GM13977 (cell line): ENCODE data around the gene RPL38.

ENCODE experiments used
- DNase-seq: peaks from one replicate; pipeline ENCODE4 v3.0.0; 2012; ENCODE audit warnings: low spot score
- CTCF ChIP-seq: IDR thresholded peaks from 2 replicates; pipeline ENCODE4 v1.5.1; 2012; ENCODE audit warnings: mild to moderate bottlenecking, control low read depth; ENCODE audit not compliant: insufficient read depth; ENCODE audit errors: extremely low read depth, missing control alignments
- in situ Hi-C: fragments of 300-500 bp; cut with MboI; formaldehyde crosslinking; loops from one replicate; pipeline ENCODE4 v1.12.0; 2022; ENCODE audit warnings: low sequenced_read_pairs, low pct_unique_long_range_greater_than_20kb, mixed read lengths, inconsistent platforms; ENCODE audit not compliant: unreplicated experiment

RPL38 gene

DNA sequence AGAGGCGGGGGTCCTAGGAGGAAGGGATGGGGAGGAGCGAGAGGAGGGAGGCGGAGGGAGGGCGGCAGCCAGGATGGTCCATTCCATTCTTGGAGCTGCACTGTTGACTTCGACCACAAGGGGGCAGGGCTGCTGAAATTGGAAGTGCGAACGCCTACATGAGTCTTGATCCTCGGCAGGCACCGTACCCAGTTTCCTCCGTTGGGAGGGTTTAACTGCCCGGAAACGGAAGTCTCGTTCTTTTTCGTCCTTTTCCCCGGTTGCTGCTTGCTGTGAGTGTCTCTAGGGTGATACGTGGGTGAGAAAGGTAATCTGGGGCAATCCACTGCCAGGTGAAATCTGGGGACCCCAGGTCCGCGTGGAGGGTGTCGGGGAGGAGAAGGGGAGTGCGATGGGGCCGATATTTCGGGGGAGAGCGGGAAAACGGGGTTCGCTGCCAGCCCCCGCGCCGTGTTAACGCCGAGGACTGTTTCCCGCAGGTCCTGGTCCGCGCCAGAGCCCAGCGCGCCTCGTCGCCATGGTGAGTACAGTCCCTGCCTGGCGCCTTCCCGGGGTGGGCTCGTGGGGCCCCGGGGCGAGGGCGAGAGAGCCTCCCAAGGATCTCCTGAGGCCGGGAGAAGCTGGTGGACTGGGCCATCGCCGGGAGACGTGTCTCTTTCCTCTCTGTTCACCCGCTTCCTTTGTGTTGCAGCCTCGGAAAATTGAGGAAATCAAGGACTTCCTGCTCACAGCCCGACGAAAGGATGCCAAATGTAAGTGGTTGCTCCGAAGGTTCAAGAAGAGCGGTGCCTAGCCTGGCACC lies at the start of gene RPL38:
Gene RPL38, plus strand, starts transcription at position 240 of the 802 bp plus-strand sequence. Its CDS starts 278 bp downstream, at position 518.
- DNase-seq, result peak; percentile 96
- peak; percentile 99 for TF ChIP-seq CTCF
- in situ Hi-C loops, result no loop called here

DNA sequence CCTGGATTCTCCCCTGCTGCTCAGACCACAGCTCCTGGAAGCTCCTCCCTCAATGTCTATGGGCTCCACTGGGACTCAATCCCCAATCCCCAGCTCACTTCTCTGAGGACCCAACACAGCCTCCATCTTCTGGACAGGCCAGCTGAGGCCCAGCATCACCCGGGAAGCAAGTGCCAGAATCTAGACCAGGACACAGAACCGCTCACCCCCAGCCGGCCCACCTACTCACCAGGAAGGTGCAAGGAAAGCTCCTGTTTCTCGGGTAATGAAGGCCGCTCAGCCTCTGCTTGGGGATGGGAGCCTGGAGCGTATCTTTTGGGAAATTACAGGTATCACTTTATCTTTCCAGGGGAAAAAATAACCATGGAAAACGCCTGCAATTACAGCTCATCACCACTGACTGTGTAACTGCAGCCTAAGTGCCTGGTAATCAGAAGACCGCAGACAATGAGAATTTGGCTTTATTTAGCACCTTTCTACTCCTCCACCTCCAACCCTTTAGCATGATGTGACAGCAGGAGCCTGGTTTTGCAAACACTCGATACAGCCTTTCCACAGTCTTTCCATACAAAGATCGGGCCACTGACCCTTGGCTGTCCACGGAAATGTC lies 49.6 kb upstream of the RPL38 start:
- DNase-seq, result no peak
- TF ChIP-seq CTCF, result no peak
- in situ Hi-C loops, result no loop called here

- in situ Hi-C loops, result no loop called here
- no peak for DNase-seq
- TF ChIP-seq CTCF, result no peak
These were observed 46.6 kb upstream of the RPL38 start for GRCh38 chr17:74156878-74157277.

DNA sequence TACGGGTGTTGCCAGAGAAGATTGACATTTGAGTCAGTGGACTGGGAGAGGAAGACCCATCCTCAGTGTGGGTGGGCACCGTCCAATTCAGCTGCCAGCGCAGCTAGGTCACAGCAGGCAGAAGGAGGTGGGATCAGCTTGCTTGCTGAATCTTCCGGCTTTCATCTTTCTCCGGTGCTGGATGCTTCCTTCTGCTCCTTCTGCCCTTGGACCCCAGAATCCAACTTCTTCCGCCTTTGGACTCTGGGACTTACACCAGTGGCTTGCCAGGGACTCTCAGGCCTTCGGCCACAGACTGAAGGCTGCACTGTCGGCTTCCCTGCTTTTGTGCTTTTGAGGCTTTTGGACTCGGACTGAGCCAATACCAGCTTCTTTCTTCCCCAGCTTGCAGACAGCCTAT lies 46.1 kb upstream of the RPL38 start:
- no peak for TF ChIP-seq CTCF
- in situ Hi-C loops, result no loop called here
- DNase-seq, result no peak

GRCh38 chr17:74158761-74159160 lies 44.7 kb upstream of the RPL38 start:
- no peak for DNase-seq
- in situ Hi-C loops, result no loop called here
- no peak for TF ChIP-seq CTCF

DNA sequence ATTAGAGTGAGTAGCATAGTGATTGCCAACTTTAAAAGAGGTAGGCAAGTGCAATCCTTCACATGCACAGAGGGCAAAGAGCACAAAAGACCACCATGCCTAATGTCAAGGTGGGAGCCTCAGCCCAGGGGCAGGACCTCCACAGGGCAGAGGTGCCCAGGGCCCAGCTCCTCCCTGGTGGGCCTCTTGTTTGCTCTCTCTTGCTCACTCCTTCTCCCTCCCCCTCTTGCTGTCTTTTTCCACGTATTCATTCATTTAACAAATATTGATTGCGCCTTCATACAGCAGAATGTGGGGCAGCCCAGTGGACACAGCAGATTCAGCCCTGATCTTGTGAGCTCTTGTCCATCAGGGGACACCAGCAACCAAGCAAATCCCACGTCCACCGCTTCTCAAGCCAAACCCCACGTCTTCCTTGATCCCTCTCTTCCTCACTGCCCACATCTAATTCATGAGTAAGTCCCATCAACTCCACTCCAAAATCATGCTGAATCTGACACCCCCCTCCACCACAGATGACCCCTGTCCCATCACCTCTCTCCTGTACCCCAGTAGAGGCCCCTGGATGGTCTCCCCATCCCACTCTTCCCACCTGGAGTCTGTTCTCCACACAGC lies 44.1 kb upstream of the RPL38 start:
- no peak for TF ChIP-seq CTCF
- DNase-seq, result no peak
- in situ Hi-C loops, result no loop called here
